Esophagus (tissue), 2 donors: Measurements from ENCODE around the gene PHACTR2. TPM values are rescaled to one million over a fixed set of nuclear protein-coding genes. Genes with fewer than 3 reads are reported as not detected.

ENCODE experiments used
- H3K27ac ChIP-seq, 2 donors: one replicate each; pipeline ENCODE4 v1.5.1; 2013; ENCODE audit warnings: low read depth in 2 of 2, mild to moderate bottlenecking in 2 of 2, inconsistent platforms in 1 of 2, low read length in 1 of 2, moderate library complexity in 1 of 2
- H3K27me3 ChIP-seq, 2 donors: one replicate each; pipeline ENCODE4 v1.6.1; 2013; ENCODE audit warnings: low read length in 2 of 2, control low read depth in 1 of 2, mild to moderate bottlenecking in 1 of 2; ENCODE audit not compliant: insufficient read depth in 2 of 2, control insufficient read depth in 1 of 2
- H3K36me3 ChIP-seq, 2 donors: one replicate each; pipeline ENCODE4 v1.6.1; 2013; ENCODE audit warnings: low read length in 1 of 2; ENCODE audit not compliant: control insufficient read depth in 2 of 2, insufficient read depth in 2 of 2
- H3K4me1 ChIP-seq, 2 donors: one replicate each; pipeline ENCODE4 v1.6.1; 2013; ENCODE audit warnings: low read length in 1 of 2; ENCODE audit not compliant: control insufficient read depth in 2 of 2, insufficient read depth in 2 of 2
- H3K4me3 ChIP-seq, 2 donors: one replicate each; pipeline ENCODE4 v1.5.1; 2013; ENCODE audit warnings: low read length in 2 of 2, mild to moderate bottlenecking in 2 of 2, low read depth in 1 of 2, moderate library complexity in 1 of 2
- H3K9me3 ChIP-seq, 2 donors: one replicate each; pipeline ENCODE4 v1.6.1; 2013; ENCODE audit warnings: mild to moderate bottlenecking in 2 of 2, low read depth in 1 of 2, low read length in 1 of 2, moderate library complexity in 1 of 2; ENCODE audit not compliant: control insufficient read depth in 2 of 2, insufficient read depth in 1 of 2
- WGBS, 2 donors: extraction: QIAGEN DNeasy Blood & Tissue Kit; methylation state at CpG; one replicate each; pipeline ENCODE4 v1.1.7; 2013; 5-methylcytosine and 5-hydroxymethylcytosine counted together
- polyA plus RNA-seq, 2 donors: library from polyadenylated mRNA; stranded (reverse); fragments of 200-250 nt; gene quantifications; one replicate each; pipeline ENCODE4 v1.2.3, GENCODE V29; 2013
- donor health status: healthy with polysubstance abuse.
- donor health status: Bipolar disorder and iron deficiency.

The PHACTR2 gene
- polyA plus RNA-seq, 2 donors: 12.3 to 13.2 TPM

GRCh38 chr6:143701349-143702234, 23.8 kb downstream of the PHACTR2 start:
- Histone ChIP-seq H3K4me3 (no peak overlapping the region), H3K36me3 (no peaks in the 10 kb centered on the region), H3K27me3 (no peaks in the 10 kb centered on the region), H3K9me3 (no peaks in the 10 kb centered on the region), H3K4me1 (peaks cover 0 to 3% of the 10 kb centered on the region in 2 donors), H3K27ac (no peak overlapping the region)
- 76 to 78% methylated on average over 6 of the region's 6 CpGs for WGBS, 2 donors

GRCh38 chr6:143705569-143705968, 27.8 kb downstream of the PHACTR2 start:
- 88 to 98% methylated on average over 3 of the region's 3 CpGs for WGBS, 2 donors
- H3K4me1 ChIP-seq: no peaks in the 10 kb centered on the region
- no peaks in the 10 kb centered on the region for H3K36me3 ChIP-seq
- no peak overlapping the region for H3K4me3 ChIP-seq
- no peaks in the 10 kb centered on the region for H3K27me3 ChIP-seq
- H3K27ac ChIP-seq: no peak overlapping the region
- H3K9me3 ChIP-seq: no peaks in the 10 kb centered on the region

- Histone ChIP-seq H3K36me3 (no peaks in the 10 kb centered on the region), H3K27me3 (no peaks in the 10 kb centered on the region), H3K4me1 (no peaks in the 10 kb centered on the region), H3K4me3 (no peak overlapping the region), H3K27ac (no peak overlapping the region), H3K9me3 (no peaks in the 10 kb centered on the region)
- 83 to 87% methylated on average over 3 of the region's 3 CpGs for WGBS, 2 donors
Measured at GRCh38 chr6:143707697-143708096, 29.9 kb downstream of the PHACTR2 start.

- no peak overlapping the region for H3K4me3 ChIP-seq
- no peaks in the 10 kb centered on the region for H3K27me3 ChIP-seq
- WGBS, 2 donors: 91 to 100% methylated on average over 1 of the region's 1 CpG
- H3K36me3 ChIP-seq: peaks cover 0 to 4% of the 10 kb centered on the region in 2 donors
- H3K4me1 ChIP-seq: no peaks in the 10 kb centered on the region
- H3K9me3 ChIP-seq: no peaks in the 10 kb centered on the region
- H3K27ac ChIP-seq: no peak overlapping the region
Measured at GRCh38 chr6:143708889-143709288, 31.1 kb downstream of the PHACTR2 start.

DNA sequence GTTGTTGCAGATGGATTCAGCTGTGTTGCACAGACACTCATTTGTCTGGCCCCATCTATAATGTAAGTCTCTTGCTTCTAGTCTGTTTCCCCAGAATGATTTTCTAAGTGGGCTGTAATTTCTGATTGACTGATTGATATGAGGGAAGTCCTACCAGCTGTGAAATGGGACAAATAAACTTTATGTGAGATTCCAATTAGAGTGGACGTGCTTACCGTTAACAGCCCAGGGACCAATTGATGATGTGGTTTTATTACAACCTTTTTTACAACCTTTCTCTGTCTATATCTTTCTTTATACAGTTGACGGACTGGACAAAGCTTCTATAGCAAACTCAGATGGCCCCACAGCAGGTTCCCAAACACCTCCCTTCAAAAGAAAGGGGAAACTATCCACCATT, 33.9 kb downstream of the PHACTR2 start:
- no peaks in the 10 kb centered on the region for H3K4me1 ChIP-seq

GRCh38 chr6:143718472-143718871, 40.7 kb downstream of the PHACTR2 start:
- no peak overlapping the region for H3K27ac ChIP-seq
- no peak overlapping the region for H3K4me3 ChIP-seq
- H3K36me3 ChIP-seq: peaks cover 3 to 6% of the 10 kb centered on the region in 2 donors
- no peaks in the 10 kb centered on the region for H3K4me1 ChIP-seq
- no peaks in the 10 kb centered on the region for H3K9me3 ChIP-seq
- no peaks in the 10 kb centered on the region for H3K27me3 ChIP-seq
- 60 to 68% methylated on average over 1 of the region's 1 CpG for WGBS, 2 donors

More for the DNA sequence above, 33.9 kb downstream of the PHACTR2 start:
- no peaks in the 10 kb centered on the region for H3K27me3 ChIP-seq
- H3K36me3 ChIP-seq: peaks cover 3 to 4% of the 10 kb centered on the region in 2 donors
- H3K9me3 ChIP-seq: no peaks in the 10 kb centered on the region
- no peak overlapping the region for H3K27ac ChIP-seq
- 96 to 97% methylated on average over 3 of the region's 3 CpGs for WGBS, 2 donors
- H3K4me3 ChIP-seq: no peak overlapping the region

- peaks cover 2 to 4% of the 10 kb centered on the region in 2 donors for H3K36me3 ChIP-seq
- no peak overlapping the region for H3K4me3 ChIP-seq
- no peak overlapping the region for H3K27ac ChIP-seq
- no peaks in the 10 kb centered on the region for H3K9me3 ChIP-seq
- no peaks in the 10 kb centered on the region for H3K27me3 ChIP-seq
- no peaks in the 10 kb centered on the region for H3K4me1 ChIP-seq
Measured at GRCh38 chr6:143721642-143722041, 43.9 kb downstream of the PHACTR2 start.

DNA sequence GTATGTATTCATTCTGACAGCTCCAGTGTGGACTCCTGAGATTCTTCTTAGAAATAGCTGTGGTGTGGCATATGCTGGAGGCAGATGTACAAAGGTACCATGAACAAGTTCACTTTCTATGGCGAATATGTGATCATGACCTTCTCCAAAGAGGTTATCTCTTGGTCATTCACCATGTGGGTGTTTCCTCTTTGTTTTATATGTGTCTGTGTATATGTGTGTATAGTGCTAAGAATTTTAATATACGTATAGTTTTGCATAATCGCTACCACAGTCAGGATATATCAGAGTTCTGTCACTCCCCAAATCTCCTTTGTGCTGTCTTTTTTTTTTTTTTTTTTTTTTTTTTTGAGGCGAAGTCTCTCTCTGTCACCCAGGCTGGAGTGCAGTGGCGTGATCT, 47.1 kb downstream of the PHACTR2 start:
- Histone ChIP-seq H3K4me3 (no peak overlapping the region), H3K27ac (no peak overlapping the region), H3K36me3 (peaks cover 2 to 4% of the 10 kb centered on the region in 2 donors), H3K4me1 (no peaks in the 10 kb centered on the region), H3K9me3 (no peaks in the 10 kb centered on the region), H3K27me3 (no peaks in the 10 kb centered on the region)
- WGBS, 2 donors: 95 to 98% methylated on average over 4 of the region's 5 CpGs

GRCh38 chr6:143726015-143726647, 48.4 kb downstream of the PHACTR2 start:
- no peaks in the 10 kb centered on the region for H3K27me3 ChIP-seq
- WGBS, 2 donors: 71 to 79% methylated on average over 2 of the region's 2 CpGs
- no peak overlapping the region for H3K27ac ChIP-seq
- H3K36me3 ChIP-seq: peaks cover 0 to 2% of the 10 kb centered on the region in 2 donors
- no peaks in the 10 kb centered on the region for H3K9me3 ChIP-seq
- H3K4me1 ChIP-seq: no peaks in the 10 kb centered on the region
- H3K4me3 ChIP-seq: no peak overlapping the region
